ENCODE data around the gene ACP7. TPM values are rescaled to one million over a fixed set of nuclear protein-coding genes. Genes with fewer than 3 reads are reported as not detected.

ACP7 gene
- total and polyA plus RNA-seq, 2 of the 4 experiments (the other 2 are of a cell fraction), result not detected

- H2BK120ac ChIP-seq (ENCODE audit: low read depth, low read length), result no peak overlapping the region
- no peaks in the 10 kb centered on the region for H3K36me3 ChIP-seq (ENCODE audit: control insufficient read depth, insufficient read depth, low read length)
- H3K14ac ChIP-seq (replicated peaks; ENCODE audit: low read depth, low read length), result no peak overlapping the region
- H3K56ac ChIP-seq (ENCODE audit: extremely low read depth, insufficient read depth, low read length), result no peak overlapping the region
- no peak overlapping the region for H3K4me2 ChIP-seq (ENCODE audit: low read depth, low read length)
- whole genome bisulfite sequencing, 2 experiments (ENCODE audit: extremely low coverage in 2 of 2, insufficient read length in 1 of 2), result 88% methylated on average over 7 of the region's 11 CpGs; no CpG with 5 or more reads in 1 of the 2 experiments
- H3K4ac ChIP-seq (ENCODE audit: low read depth, low read length), result no peak overlapping the region
- dilution Hi-C loops (cut with HindIII; ENCODE audit: low sequenced_read_pairs, unreplicated experiment), result no loop called here
- H3K18ac ChIP-seq (ENCODE audit: low read depth, low read length), result no peak overlapping the region
- H2BK15ac ChIP-seq (ENCODE audit: low read depth, low read length), result no peak overlapping the region
- H3K4me3 ChIP-seq (ENCODE audit: insufficient read depth, low read depth, low read length), result no peak overlapping the region
- H2AFZ ChIP-seq (replicated peaks; ENCODE audit: low read length, poor library complexity), result no peak overlapping the region
- H4K5ac ChIP-seq (ENCODE audit: low read depth, low read length), result no peak overlapping the region
- no peak overlapping the region for H4K91ac ChIP-seq (ENCODE audit: insufficient read depth, low read depth, low read length)
- H3K23ac ChIP-seq (ENCODE audit: low read depth, low read length), result no peak overlapping the region
- no peaks in the 10 kb centered on the region for H3K27me3 ChIP-seq (ENCODE audit: control insufficient read depth, insufficient read depth, low read length)
- TF ChIP-seq SMC3 (IDR thresholded peaks at IDR 0.05; ENCODE audit: low read depth, low read length), result no peak
- no peak overlapping the region for H2BK20ac ChIP-seq (ENCODE audit: low read depth, low read length)
- BruUV-seq (replicated peaks), result no TSS peak
- H3K79me1 ChIP-seq (ENCODE audit: low read depth in 1 of 2, low read length in 2 of 2), result peaks cover 33 to 78% of the 10 kb centered on the region in 2 experiments
- intact Hi-C loops (cut with micrococcal nuclease), result no loop called here
- peaks cover 54% of the 10 kb centered on the region for H4K20me1 ChIP-seq (ENCODE audit: insufficient read depth, low read length)
- no peak overlapping the region for H2AK5ac ChIP-seq (ENCODE audit: low read depth, low read length)
- H2BK5ac ChIP-seq (ENCODE audit: low read depth, low read length, poor library complexity, severe bottlenecking), result no peak overlapping the region
- in situ Hi-C loops (cut with MboI; ENCODE audit: low sequenced_read_pairs), result no loop called here
- ATAC-seq (ENCODE audit: low read depth) (no peak), DNase-seq (no peak)
- peaks cover 2% of the 10 kb centered on the region; the same call in 1 of the 2 replicates for H3K9me1 ChIP-seq (ENCODE audit: insufficient read depth, low read length)
- POLR2A ChIA-PET (ENCODE audit: unreplicated experiment), result no interaction called here
- H3K9ac ChIP-seq (ENCODE audit: low read depth, low read length), result no peak overlapping the region
- no peak overlapping the region for H3K27ac ChIP-seq (ENCODE audit: insufficient read depth, low read length)
- no peaks in the 10 kb centered on the region for H3K9me3 ChIP-seq (ENCODE audit: control insufficient read depth, insufficient read depth, low read length)
- H4K8ac ChIP-seq (ENCODE audit: low read depth in 2 of 2, low read length in 2 of 2), result no peak overlapping the region
- CTCF ChIA-PET, result interaction anchor here (0.7 kb wide), 1 partner anchor 54 kb away, joined by 3 read pairs; no protein-coding TSS in a partner anchor
- peaks cover 10% of the 10 kb centered on the region; the same call in 1 of the 2 replicates for H3K4me1 ChIP-seq (ENCODE audit: control insufficient read depth, insufficient read depth, low read length)
- H2AK9ac ChIP-seq (replicated peaks; ENCODE audit: low read depth, low read length, poor library complexity), result no peak overlapping the region
These were observed 44.9 kb downstream of the ACP7 start for GRCh38 chr19:39129116-39129515.
